Activated B cell treated with CpG ODN at 0.5 μM for 24 hours (primary cell): ENCODE results near the gene PSMD14. TPM values are rescaled to one million over a fixed set of nuclear protein-coding genes. Genes with fewer than 3 reads are reported as not detected.

Experiments
- ATAC-seq: fragments of 200-7000 bp; cut with Tn5 transposase; one replicate; pipeline ENCODE4 v1.10.0; 2021; ENCODE audit warnings: low read depth, mild to moderate bottlenecking, moderate library complexity
- CTCF ChIA-PET: fragments of 350-600 bp; sonication (Branson Sonifier 250); formaldehyde crosslinking; loops from one replicate; lab custom pipeline; 2021; ENCODE audit warnings: antibody characterized with exemption; lab: Charles Lee
- POLR2A ChIA-PET: fragments of 350-600 bp; sonication (Branson Sonifier 250); formaldehyde crosslinking; loops from one replicate; lab custom pipeline; 2021; ENCODE audit warnings: antibody characterized with exemption; lab: Charles Lee
- DNase-seq: peaks from one replicate; pipeline ENCODE4 v3.0.0; 2022
- H3K27ac Mint-ChIP-seq: one replicate; pipeline ENCODE4 v1.8.0; 2020; ENCODE audit warnings: mixed read lengths
- H3K27me3 Mint-ChIP-seq: one replicate; pipeline ENCODE4 v1.8.0; 2021; ENCODE audit warnings: mixed read lengths
- H3K36me3 Mint-ChIP-seq: one replicate; pipeline ENCODE4 v1.8.0; 2021; ENCODE audit warnings: low read depth, mixed read lengths
- H3K4me1 Mint-ChIP-seq: one replicate; pipeline ENCODE4 v1.8.0; 2021; ENCODE audit warnings: mixed read lengths
- H3K4me3 Mint-ChIP-seq: one replicate; pipeline ENCODE4 v1.8.0; 2020; ENCODE audit warnings: mild to moderate bottlenecking, mixed read lengths
- H3K9me3 Mint-ChIP-seq: one replicate; pipeline ENCODE4 v1.8.0; 2020; ENCODE audit warnings: mixed read lengths
- intact Hi-C: fragments of 100-400 bp; cut with micrococcal nuclease; formaldehyde crosslinking; loops from one replicate; pipeline ENCODE4 v1.15.1; 2024
- total RNA-seq: library from RNA; stranded (reverse); gene quantifications from 2 replicates; pipeline ENCODE4 v1.2.3, GENCODE V29; 2022
- TF ChIP-seq, protein P1 (sequence below): fragments of 200-600 bp; IDR thresholded peaks from one replicate; pipeline ENCODE4 v1.8.0; 2022; ENCODE audit warnings: antibody characterized with exemption, mild to moderate bottlenecking

Gene PSMD14
- total RNA-seq, 1 donor from 2014 or later, result 55.1 TPM

DNA sequence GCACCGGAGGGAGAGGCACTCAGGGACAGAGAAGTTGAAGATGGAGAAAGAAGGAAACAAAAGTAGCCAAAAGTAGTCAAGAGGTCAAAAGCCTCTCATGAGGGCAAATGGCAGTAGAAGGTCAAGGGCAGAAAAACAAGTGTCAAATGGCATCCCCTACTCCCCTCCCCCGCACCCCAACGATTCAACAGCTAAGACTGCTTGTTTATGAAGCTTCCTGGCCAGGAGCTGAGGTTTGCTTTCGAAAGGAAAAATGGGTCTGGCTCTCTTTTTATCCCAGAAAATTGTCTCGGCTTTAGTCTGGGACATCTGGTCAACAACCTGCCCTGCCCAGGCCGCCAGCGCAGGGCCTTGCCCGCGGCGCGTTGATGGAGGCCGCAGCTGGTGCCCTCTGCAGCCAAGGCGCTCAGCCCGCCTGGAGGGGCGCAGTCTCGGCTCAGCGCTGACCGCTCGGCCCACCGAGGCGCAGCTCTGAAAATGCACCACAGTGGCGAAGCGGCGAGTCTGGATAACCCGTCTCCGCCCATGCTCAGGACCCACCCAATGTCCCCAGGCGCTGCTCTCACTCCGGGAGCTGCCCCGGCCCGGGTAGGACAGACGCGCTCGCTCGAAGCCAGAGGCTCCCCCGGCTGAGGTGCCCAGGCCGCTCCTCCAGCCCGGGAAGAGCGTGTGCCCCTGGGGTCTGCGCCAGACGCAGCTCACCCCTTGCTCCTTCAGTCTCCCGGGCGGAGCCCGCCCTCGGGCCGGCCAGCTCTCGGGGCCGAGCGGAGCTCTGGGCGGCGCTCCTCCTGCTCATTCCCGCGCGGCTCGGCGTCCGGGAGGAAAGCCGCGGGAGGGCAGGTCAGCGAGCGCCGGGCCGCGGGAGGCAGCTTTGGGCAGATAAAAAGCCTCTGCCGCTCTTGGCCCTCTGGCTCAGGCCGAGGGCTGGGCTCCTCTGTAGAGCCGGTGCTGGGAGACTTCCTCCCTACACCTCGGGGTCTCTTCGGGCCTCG lies 106.1 kb downstream of the PSMD14 start:
- ChIA-PET CTCF (no interaction called here), POLR2A (no interaction called here)
- DNase-seq, result no peak
- H3K27ac Mint-ChIP-seq, result no peak overlapping the region
- peak; percentile 56 for ATAC-seq
- H3K36me3 Mint-ChIP-seq, result peaks cover 9% of the 10 kb centered on the region
- H3K4me1 Mint-ChIP-seq, result peaks cover 50% of the 10 kb centered on the region
- H3K4me3 Mint-ChIP-seq, result peak overlapping the region; percentile 70
- intact Hi-C loops, result loop anchor here (5.0 kb wide), 1 partner anchor 167 kb away; no protein-coding TSS in a partner anchor
- peaks cover 45% of the 10 kb centered on the region for H3K27me3 Mint-ChIP-seq
- no peaks in the 10 kb centered on the region for H3K9me3 Mint-ChIP-seq
- TF ChIP-seq, protein P1, sequence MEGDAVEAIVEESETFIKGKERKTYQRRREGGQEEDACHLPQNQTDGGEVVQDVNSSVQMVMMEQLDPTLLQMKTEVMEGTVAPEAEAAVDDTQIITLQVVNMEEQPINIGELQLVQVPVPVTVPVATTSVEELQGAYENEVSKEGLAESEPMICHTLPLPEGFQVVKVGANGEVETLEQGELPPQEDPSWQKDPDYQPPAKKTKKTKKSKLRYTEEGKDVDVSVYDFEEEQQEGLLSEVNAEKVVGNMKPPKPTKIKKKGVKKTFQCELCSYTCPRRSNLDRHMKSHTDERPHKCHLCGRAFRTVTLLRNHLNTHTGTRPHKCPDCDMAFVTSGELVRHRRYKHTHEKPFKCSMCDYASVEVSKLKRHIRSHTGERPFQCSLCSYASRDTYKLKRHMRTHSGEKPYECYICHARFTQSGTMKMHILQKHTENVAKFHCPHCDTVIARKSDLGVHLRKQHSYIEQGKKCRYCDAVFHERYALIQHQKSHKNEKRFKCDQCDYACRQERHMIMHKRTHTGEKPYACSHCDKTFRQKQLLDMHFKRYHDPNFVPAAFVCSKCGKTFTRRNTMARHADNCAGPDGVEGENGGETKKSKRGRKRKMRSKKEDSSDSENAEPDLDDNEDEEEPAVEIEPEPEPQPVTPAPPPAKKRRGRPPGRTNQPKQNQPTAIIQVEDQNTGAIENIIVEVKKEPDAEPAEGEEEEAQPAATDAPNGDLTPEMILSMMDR, result no peak

DNA sequence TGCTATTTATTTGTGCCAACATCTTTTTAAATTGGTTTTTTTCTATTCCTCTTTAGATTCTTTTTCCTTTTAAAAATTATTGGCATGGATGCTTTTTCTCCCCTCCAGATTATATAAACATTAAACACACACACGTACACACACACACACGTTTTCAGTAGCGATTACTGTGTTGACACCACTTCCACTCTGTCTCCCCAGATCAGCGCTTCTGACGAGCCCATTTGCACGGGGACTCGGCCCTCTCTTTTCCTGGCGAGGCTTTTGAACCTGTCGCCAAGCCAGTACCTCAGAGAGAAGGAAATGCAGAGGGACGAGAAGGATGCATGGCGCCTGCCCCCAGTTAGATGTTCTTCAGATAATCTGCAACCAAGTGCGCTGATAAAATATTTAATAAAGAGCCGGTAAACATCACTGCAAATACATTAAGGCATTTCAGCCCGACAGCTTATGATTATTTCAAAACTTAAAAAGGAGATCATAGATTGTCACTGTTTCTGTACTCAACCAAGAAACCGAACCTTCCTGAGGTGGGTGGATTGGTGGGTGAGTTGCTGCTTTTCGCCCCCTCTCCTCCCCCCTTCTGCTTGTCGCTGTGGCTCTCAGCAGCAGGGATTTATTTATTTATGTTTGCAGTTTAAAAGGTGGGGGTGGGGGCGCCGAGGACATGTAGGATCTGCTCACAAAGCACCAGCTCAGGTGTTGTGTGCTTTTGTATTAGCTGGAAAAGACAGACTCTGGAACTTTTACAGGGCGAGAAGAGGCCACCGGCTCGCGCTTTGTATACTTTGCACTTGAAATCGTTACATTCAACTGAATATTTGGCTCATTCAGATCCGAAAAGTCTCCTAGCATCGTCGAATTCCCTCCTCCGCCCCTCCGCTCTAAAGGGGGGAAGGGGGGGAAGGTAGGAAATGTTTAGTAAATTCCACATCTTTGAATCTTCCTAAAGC lies 107.1 kb downstream of the PSMD14 start:
- ChIA-PET CTCF (no interaction called here), POLR2A (no interaction called here)
- Mint-ChIP-seq H3K4me3 (peak overlapping the region; percentile 70), H3K27me3 (peaks cover 52% of the 10 kb centered on the region), H3K9me3 (no peaks in the 10 kb centered on the region), H3K27ac (no peak overlapping the region), H3K4me1 (peaks cover 50% of the 10 kb centered on the region), H3K36me3 (peaks cover 4% of the 10 kb centered on the region)
- DNase-seq (no peak), ATAC-seq (peak; percentile 29)
- TF ChIP-seq, protein P1, result no peak
- intact Hi-C loops, result loop anchor here (5.0 kb wide), 1 partner anchor 168 kb away; no protein-coding TSS in a partner anchor

DNA sequence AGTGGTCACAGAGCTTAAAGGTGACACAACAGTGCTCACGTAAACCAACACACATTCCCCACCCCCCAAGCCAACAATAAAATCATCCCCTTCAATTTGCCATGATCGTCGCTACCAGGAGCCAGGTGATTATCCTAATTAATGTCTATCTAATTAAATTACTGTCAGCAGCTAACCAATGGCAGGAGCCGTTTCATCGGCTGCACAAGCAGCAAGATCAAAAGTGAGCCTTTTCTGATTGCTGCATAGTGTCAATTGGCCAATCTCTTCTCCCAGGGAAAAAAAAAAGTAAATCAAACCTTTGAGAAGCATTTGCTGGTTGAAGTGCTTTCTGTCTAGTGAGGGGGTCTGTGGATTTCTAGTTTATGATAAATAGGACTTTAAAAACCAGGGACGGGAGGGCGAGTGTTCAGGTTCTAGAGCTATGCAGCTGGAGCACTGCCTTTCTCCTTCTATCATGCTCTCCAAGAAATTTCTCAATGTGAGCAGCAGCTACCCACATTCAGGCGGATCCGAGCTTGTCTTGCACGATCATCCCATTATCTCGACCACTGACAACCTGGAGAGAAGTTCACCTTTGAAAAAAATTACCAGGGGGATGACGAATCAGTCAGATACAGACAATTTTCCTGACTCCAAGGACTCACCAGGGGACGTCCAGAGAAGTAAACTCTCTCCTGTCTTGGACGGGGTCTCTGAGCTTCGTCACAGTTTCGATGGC lies 107.9 kb downstream of the PSMD14 start, which contains the start of gene TBR1:
TBR1 (plus strand) TSS at position 311 of the 721 bp plus-strand sequence; CDS start at position 425, 114 bp downstream.
- POLR2A ChIA-PET, result no interaction called here
- ATAC-seq (no peak), DNase-seq (no peak)
- intact Hi-C loops, result loop anchor here (1.0 to 5.0 kb wide), 2 partner anchors 9 to 169 kb away; no protein-coding TSS in a partner anchor
- peaks cover 3% of the 10 kb centered on the region for H3K36me3 Mint-ChIP-seq
- H3K4me3 Mint-ChIP-seq, result peak within 1 kb of the TSS; percentile 70
- H3K27me3 Mint-ChIP-seq, result peaks cover 59% of the 10 kb centered on the region
- H3K27ac Mint-ChIP-seq, result no peak within 1 kb of the TSS
- CTCF ChIA-PET, result no interaction called here
- H3K9me3 Mint-ChIP-seq, result no peaks in the 10 kb centered on the region
- TF ChIP-seq, protein P1, result no peak
- peaks cover 50% of the 10 kb centered on the region for H3K4me1 Mint-ChIP-seq

DNA sequence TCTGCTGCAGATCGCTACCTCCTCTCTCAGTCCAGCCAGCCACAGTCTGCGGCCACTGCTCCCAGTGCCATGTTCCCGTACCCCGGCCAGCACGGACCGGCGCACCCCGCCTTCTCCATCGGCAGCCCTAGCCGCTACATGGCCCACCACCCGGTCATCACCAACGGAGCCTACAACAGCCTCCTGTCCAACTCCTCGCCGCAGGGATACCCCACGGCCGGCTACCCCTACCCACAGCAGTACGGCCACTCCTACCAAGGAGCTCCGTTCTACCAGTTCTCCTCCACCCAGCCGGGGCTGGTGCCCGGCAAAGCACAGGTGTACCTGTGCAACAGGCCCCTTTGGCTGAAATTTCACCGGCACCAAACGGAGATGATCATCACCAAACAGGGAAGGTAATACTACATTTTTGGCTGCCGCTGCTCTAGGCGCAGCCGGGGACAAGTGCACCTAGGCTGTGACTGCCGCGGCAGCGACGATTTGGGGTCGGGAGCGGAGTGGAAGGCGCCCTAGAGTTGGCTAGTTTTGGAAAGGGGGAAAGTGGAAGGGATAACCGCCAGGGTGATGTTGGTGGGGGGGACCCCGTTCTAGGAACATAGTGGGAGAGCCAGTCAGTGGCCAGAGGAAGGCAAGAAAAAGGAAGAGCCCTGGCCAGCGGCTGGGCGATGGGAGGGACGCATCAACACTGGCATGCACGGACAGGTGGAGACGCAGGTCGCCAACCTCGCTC lies 108.6 kb downstream of the PSMD14 start:
- Mint-ChIP-seq H3K27me3 (peaks cover 66% of the 10 kb centered on the region), H3K27ac (no peak overlapping the region), H3K36me3 (no peaks in the 10 kb centered on the region), H3K4me1 (peaks cover 50% of the 10 kb centered on the region), H3K9me3 (no peaks in the 10 kb centered on the region), H3K4me3 (peak overlapping the region; percentile 70)
- ATAC-seq, result no peak
- TF ChIP-seq, protein P1, result no peak
- DNase-seq, result no peak
- intact Hi-C loops, result loop anchor here (1.0 to 5.0 kb wide), 2 partner anchors 8 to 170 kb away; no protein-coding TSS in a partner anchor
- ChIA-PET CTCF (no interaction called here), POLR2A (no interaction called here)
